ENCODE measurements around the gene MAST2. TPM values are rescaled to one million over a fixed set of nuclear protein-coding genes. Genes with fewer than 3 reads are reported as not detected.

The MAST2 gene
- total and polyA plus RNA-seq, 2 of the 13 experiments (the other 11 are each of a cell fraction or from before 2014, with no cell fraction given) = 15.3 to 23.0 TPM

DNA sequence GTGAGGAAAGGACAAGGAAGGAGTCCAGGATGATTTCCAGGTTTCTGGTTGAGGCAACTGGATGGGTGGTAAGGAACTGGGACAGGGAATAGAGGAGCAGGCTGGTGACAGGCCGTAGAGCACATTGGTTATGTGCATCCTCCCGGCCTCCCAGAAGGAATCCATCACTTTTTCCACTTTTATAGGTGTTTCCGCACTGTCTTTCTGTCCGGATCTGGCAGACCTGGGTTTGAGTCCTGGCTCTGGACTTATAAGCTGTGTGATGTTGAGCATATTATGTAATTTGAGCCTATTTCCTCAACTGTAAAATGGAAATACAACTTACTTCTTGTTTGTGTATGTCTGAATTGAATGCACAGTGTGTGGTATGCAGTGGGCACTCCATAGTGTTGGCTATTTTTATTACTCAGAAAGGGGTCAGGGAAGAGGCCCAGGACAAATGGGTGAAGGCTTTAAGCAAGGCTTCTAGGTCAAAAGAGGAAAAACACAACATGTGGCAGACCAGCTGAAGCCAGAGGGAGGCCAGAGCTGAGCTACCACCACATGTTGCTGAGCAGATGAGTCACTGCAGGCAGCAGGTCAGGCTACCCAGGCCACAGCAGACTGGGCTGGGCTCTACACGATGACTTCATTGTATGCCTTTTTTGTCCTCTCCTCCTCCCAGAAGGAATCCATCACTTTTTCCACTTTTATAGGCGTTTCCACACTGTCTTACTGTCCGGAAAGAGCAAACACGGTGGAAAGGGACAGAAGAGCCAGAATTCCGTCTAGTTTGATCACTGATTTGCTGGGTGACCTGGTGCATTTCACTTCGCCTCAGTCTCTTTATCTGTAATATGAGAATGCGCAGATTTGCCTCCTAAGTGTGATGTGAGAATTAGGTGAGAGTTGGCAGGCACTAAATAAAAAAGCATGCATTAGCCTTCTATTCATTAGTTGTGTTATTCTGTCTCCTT is 791 bp upstream of the MAST2 start (continued):
- no peak for TF ChIP-seq ZNF839 (CRISPR knock-in tag; IDR thresholded peaks at IDR 0.05; ENCODE audit: borderline replicate concordance)
- no peak for TF ChIP-seq ZNF772 (CRISPR knock-in tag; IDR thresholded peaks at IDR 0.05)
- TF ChIP-seq ATF6 (CRISPR knock-in tag; conservative IDR thresholded peaks at IDR 0.05) = no peak
- TF ChIP-seq, protein P1, sequence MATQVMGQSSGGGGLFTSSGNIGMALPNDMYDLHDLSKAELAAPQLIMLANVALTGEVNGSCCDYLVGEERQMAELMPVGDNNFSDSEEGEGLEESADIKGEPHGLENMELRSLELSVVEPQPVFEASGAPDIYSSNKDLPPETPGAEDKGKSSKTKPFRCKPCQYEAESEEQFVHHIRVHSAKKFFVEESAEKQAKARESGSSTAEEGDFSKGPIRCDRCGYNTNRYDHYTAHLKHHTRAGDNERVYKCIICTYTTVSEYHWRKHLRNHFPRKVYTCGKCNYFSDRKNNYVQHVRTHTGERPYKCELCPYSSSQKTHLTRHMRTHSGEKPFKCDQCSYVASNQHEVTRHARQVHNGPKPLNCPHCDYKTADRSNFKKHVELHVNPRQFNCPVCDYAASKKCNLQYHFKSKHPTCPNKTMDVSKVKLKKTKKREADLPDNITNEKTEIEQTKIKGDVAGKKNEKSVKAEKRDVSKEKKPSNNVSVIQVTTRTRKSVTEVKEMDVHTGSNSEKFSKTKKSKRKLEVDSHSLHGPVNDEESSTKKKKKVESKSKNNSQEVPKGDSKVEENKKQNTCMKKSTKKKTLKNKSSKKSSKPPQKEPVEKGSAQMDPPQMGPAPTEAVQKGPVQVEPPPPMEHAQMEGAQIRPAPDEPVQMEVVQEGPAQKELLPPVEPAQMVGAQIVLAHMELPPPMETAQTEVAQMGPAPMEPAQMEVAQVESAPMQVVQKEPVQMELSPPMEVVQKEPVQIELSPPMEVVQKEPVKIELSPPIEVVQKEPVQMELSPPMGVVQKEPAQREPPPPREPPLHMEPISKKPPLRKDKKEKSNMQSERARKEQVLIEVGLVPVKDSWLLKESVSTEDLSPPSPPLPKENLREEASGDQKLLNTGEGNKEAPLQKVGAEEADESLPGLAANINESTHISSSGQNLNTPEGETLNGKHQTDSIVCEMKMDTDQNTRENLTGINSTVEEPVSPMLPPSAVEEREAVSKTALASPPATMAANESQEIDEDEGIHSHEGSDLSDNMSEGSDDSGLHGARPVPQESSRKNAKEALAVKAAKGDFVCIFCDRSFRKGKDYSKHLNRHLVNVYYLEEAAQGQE (IDR thresholded peaks at IDR 0.05; ENCODE audit: borderline replicate concordance in 1 of 2, low read depth in 1 of 2, low read length in 2 of 2) = no peak
- TF ChIP-seq ZNF83 (CRISPR knock-in tag; IDR thresholded peaks at IDR 0.05; ENCODE audit: borderline replicate concordance) = no peak
- no peak for TF ChIP-seq PHB2 (IDR thresholded peaks at IDR 0.05; ENCODE audit: partially characterized antibody)
- TF ChIP-seq ZNF318 (CRISPR knock-in tag; IDR thresholded peaks at IDR 0.05) = no peak
- TF ChIP-seq ZNF510 (CRISPR knock-in tag; IDR thresholded peaks at IDR 0.05; ENCODE audit: low read depth) = no peak
- no peak for TF ChIP-seq ZSCAN30 (CRISPR knock-in tag; IDR thresholded peaks at IDR 0.05)
- 0 out of 2 replicates have a peak, but pooled peaks have one; percentile 32 for TF ChIP-seq KDM5B (CRISPR knock-in tag; IDR thresholded peaks at IDR 0.05; ENCODE audit: borderline replicate concordance)
- TF ChIP-seq CBX2 (IDR thresholded peaks at IDR 0.05; ENCODE audit: low read depth, low read length) = no peak
- no peak for TF ChIP-seq CBX2 (CRISPR knock-in tag; IDR thresholded peaks at IDR 0.05; ENCODE audit: low read depth)
- TF ChIP-seq ATF7 (IDR thresholded peaks at IDR 0.05) = peak; percentile 58; the same call in 1 of the 2 replicates
- no peak for TF ChIP-seq ATF7 (CRISPR knock-in tag; IDR thresholded peaks at IDR 0.05)
- TF ChIP-seq ONECUT2 (CRISPR knock-in tag; IDR thresholded peaks at IDR 0.05) = no peak

Measured in HepG2 (cell line).